Measurements from ENCODE around the gene RAVER1.
"Not testable (repeated sequence)": the region's sequence is repeated elsewhere in the genome, so short reads cannot be mapped to it uniquely, and the experiment has no call there.

RAVER1 gene

GRCh38 chr19:10344780-10345179 lies 11.5 kb upstream of the RAVER1 start:
- DNase-seq: no peak

DNA sequence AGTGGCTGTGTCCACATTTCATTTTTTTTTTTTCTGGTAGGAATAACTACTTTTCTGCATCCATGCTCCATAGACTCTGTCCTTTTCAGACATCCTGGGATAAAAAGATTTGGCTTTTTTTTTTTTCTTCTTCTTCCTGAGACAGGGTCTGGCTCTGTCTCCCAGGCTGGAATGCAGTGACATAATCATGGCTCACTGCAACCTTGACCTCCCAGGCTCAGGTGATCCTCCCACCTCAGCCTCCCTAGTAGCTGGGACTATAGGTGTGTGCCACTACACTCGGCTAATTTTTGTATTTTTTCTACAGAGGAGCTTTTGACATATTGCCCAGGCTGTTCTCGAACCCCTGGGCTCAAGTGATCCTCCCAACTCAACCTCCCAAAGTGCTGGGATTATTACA lies 10.2 kb upstream of the RAVER1 start:
- no peak for DNase-seq

GRCh38 chr19:10339977-10340376 lies 6.6 kb upstream of the RAVER1 start:
- no peak for DNase-seq

- DNase-seq: no peak
Measured at GRCh38 chr19:10339380-10339960, 6.1 kb upstream of the RAVER1 start, which contains the start of gene ICAM3. TSS of gene ICAM3 (minus strand) at chr19:10339624. CDS start at chr19:10339614, 10 bp downstream.

- no peak for DNase-seq
Measured at GRCh38 chr19:10338940-10339339, 5.6 kb upstream of the RAVER1 start.

- not testable (repeated sequence) for DNase-seq
Measured at GRCh38 chr19:10336725-10337124, 3.4 kb upstream of the RAVER1 start.

DNA sequence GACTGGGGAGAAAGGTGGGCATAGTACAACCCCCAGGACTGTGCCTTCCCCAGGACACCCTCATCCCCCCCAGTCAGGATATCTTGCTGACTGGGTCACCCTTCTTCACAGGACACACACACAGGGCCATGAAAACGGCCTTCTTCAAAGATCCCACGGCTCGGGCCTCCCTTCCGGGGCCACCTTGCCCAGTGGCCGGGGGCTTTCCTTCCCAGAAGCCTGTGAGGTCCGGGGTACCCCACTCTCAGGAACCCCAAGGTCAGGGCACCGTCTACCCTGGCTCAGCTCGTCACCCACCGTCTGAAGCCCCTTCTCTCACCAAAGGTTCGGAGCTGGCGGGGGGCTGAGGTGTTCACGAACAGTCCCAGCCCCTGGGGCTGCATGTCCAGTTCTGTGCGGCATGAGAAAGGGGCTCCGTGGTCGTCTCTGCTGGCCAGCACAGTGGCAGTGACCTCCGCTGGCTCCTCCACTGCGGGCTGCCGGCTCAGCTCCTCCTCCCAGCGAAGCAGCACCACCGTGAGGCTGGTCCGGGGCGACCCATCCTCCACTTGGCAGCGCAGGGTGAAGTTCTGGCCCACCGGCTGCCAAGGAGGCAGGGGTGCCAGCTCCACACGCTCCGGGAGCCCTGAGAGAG lies 2.1 kb upstream of the RAVER1 start:
- DNase-seq: no peak

- peak; percentile 27 for DNase-seq
Measured at GRCh38 chr19:10334588-10335351, 1.4 kb upstream of the RAVER1 start.

DNA sequence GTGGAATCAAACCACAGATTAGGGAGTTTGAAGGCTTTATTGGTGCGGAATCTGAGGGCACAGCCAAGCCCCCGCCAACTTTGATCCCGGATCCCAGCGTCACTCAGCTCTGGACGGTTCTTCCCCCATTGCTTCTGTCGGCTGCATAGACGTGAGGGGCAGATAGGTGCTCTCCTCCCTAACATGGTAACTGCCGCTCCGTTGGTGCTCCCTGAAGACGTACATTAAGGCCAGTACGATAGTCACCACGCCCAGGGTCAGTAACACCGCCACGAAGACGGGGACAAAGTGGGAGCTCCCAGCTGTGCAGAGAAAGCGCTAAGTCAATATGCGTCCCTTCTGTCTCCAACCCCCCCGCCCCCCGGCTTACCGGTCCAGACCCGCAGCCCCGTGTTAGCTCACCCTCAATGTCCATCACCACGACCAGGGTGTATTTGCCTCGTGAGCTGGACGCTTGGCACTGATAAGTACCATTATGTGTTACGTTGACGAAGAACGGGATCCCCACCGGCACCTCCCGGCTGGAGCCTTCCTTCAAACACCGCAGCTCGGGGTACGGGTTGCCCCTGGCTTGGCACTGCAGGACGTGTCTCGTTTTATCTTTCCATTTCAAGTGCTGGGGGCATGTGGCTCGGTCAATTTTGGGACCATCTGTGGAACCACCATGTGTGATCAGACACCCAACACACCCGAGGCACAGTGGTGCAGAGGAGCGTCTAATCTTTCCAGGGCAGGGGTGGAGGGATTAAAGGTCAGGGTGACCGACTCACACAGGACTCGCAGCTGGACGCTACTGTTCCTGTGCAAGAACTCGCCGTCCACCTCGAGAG lies 644 bp upstream of the RAVER1 start:
- no peak for DNase-seq

DNA sequence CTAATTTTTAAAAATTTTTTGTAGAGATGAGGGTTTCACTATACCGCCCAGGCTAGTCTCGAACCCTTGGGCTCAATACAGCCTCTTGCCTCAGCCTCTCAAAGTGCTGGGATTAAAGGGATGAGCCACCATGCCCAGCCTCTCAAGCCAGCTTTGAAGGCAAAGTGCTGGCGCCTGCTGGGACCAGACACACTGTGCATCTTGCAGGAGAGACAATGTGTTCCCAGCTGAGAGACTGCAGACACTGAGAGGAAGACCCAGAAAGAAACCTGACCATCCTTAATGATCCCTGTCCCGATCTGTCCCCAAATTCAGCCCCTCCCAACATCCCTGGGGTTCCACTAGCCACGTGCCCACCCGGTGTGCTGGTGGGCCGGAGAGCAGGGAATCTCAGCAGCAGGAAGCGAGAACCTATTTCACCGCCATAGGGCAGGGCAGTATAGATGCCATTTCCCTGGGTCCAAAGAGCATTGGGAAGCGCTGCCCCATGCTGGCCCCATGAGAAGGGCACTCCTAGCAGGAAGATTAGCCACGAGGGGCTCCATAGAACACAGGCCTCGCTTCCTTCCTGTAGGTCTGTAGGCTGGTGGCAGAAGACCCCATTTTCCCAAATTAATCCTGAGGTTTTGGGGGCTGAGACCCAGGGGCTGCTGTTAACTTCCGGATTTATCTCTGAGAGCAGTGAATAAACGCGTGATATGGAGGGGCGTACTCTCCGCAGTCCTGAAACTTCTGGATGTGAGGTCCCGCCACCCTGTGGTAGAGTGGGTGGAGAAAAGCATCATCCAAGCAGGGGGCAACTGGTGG lies 968 bp downstream of the RAVER1 start:
- no peak for DNase-seq

DNA sequence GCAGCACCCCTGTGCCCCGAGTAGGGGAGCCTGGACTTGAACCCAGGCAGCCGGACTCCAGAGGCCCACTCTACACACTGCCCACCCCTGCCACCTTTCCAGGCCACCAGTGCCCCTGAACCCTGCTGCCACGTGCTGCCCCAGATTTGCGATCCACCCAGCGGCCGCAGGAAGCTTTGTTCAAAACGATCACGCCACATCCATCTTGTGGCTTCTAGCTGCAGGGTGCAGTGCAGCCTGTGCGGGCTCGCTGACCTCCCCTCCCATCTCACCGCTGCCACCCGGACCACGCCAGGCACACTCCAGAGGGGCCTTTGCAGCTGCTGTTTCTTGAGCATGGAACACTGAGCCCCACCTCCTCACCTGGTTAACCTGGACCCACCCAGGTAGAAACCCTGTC lies 3.8 kb downstream of the RAVER1 start:
- no peak for DNase-seq

- DNase-seq: no peak
Measured at GRCh38 chr19:10328558-10329429, 4.5 kb downstream of the RAVER1 start.

DNA sequence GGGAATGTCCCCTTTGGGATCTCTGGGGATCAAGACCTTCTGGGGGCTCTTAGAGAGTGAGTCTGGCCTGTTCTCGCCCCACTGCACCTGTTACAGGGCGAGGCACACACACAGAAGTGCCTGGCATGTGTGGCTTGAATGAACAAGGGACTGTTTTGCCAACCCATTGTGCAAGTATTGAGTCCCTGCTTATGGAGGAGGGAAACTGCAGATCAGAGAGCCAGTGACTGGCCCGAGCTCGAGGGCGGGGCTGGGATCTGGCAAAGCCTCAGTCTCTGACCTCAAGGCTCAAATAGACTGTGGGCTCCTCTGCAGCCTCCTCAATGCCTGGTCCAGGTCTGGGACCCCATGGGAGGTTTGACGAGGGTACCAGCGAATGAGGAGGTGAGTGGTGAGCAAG lies 5.5 kb downstream of the RAVER1 start:
- no peak for DNase-seq

DNA sequence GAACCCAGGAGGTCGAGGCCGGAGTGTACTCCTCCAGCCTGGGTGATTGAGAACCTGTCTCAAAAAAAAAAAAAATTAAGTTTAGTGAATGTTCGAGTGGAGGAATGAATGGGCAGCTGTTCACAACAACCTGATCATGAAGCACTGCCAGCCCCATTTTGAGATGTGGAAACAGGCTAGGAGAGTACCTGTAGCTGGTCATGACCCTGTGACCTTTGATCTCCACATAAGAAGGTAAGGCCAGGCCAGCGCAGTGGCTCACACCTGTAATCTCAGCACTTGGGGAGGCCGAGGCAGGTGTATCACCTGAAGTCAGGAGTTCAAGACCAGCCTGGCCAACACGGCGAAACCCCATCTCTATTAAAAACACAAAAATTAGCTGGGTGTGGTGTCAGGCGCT lies 7.6 kb downstream of the RAVER1 start:
- no peak for DNase-seq

- DNase-seq: no peak
Measured at GRCh38 chr19:10321874-10322835, 11.2 kb downstream of the RAVER1 start.

GRCh38 chr19:10321417-10321797 lies 11.9 kb downstream of the RAVER1 start:
- DNase-seq: no peak

DNA sequence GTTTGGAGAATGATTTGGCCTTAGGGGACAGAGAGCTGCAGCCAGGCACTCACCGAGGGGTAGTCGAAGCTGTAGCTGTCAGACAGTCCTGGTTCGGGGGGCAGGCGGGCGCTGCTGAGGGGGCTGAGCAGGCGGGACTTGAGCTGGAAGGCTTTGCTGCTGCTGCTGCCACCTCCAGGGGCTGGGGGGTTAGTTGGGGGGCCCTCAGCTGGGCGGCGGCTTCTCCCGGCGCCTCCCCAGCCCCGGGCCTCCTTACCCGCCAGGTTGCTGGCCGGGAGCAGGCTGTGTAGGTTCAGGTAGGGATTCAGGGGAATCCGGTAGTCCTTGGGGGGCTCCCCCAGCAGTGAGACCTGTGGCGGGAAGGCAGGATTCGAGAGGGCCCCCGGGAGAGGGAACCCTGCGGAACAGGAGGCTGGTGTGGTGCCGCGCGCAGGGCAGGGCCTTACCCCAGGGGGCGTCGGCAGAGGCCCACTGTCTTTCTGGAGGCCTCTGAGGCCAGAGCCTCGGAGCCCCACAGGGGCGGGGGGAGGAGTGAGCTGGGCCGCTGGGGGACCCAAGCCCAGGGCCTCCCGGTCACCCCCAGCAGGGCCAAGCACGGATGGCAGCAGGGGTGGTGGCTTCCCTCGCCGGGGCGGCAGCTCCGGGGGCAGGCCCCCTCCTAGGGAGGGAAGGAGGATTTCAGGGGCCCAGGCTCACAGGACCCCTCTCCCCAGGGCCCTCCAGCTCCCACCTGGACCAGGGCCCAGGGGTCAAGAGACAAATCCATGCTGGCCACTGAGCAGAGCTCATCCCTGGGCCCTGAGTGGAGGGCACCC lies 12.5 kb downstream of the RAVER1 start:
- DNase-seq: no peak

DNA sequence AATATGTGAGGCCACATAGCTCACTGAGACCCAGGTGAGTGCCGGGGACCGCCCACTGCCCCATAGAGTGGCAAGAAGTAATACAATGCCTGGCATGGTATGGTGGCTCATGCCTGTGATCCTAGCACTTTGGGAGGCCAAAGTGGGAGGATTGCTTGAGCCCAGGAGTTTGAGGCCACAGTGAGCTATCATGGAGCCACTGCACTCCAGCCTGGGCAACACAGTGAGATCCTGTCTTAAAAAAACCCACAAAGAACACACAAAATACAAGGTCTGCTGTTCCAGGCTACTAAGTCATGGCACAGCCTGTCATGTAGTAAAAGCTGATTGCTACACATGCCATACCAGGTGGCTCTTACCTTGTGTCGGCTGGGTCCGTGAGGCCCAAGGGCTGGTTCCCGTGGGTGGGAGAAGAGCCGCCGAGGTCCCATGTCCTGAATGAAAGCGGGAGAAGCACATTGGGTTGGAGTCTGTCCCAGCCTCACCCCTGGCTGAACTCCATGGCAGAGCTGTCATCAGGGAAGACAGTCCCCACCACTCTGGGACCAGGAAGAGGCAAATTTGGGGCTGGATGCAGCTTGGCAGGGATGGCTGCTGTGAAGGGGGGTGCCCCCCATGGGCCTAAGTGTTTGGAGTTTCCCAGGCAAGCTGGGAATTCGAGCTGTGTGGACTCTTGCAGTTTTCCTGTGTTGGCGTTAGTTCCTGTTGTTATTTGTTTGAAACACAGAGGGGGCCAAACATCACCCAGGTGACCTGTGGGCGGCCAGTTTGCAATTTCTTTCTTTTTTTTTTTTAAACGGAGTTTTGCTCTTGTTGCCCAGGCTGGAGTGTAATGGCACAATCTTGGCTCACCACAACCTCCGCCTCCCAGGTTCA lies 14.3 kb downstream of the RAVER1 start:
- DNase-seq: no peak
